AG09319 (cell line): ENCODE measurements around the gene D2HGDH.

Source experiments
- DNase-seq: peaks from one replicate; pipeline ENCODE4 v3.0.0-alpha.2; 2010; ENCODE audit warnings: low read depth; ENCODE audit errors: extremely low read depth
- CTCF ChIP-seq: IDR thresholded peaks from 2 replicates; pipeline ENCODE4 v1.5.1; 2011; ENCODE audit warnings: low read depth, mild to moderate bottlenecking, inconsistent platforms, low read length, moderate library complexity

D2HGDH gene

DNA sequence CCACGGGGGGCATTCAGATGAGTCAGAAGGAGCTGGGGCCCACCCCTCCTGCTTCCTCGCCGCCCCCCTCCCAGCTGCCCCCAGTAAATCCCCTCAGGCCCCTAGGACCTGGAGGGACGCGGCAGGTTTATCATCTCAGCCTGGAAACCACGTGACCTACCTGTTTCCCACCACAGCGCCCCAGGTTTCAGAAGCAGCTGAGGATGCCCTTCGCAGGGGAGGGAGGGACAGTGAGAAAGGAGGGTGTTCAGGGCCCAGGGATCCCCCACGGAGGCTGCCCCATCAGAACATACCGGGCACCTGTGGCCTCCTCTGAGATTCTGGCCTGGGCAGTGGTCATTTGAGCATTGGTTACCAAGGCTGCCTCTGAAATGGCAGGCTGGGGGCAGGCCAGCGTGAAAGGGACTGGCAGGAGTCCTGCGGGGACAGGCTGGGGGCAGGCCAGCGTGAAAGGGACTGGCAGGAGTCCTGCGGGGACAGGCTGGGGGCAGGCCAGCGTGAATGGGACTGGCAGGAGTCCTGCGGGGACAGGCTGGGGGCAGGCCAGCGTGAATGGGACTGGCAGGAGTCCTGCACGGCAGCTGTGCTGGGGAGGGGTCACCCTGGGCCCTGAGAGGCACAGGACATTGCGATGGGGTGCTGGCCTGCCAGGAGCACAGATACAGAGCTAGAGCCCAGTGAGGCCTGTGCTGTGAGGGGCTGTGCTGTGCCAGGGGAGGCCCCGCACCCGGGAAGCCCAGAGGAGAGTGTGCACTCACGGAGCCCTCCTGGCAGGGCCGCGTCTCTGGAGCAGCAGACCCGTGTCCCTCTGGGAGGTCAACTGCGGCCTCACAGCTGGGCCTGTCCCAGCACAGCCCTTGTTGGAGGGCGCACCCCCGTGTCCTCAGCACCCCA, 76.1 kb downstream of the D2HGDH start:
- DNase-seq: no peak
- no peak for TF ChIP-seq CTCF

DNA sequence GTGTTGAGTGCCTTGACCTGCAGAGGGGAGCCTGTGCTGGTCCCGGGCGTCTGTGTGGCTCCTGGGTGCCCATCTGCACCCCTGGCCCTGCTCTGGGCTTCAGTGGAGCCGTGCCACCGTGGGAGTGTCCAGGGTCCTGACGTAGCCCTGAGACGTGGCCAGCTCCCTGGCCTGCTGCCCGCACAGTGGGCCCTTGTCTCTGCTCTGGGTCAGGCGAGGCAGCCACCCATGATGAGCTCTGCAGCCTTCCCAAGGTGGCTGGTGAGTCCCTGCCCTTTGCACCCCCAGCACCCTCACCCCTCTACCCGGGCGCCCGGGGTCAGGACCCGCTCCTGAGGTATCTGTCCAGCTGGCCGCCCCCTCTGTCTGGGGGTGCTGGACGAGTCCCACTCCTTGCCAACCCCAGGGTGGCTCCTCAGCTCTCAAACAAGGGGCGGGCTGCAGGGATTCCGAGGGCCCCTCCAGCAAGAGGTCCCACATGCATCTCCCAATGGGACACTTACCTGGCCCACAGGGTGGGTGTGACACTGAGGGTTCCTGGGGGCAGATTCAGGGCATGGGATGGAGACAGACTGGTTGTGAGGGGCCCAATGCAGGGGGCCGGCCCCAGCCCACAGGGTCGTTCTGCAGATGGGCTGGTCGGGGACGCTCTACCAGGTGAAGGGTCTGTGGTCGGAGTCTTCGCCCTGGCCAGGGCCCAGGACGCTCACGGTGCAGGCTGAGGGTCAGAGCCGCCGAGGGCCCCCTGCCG, 76.9 kb downstream of the D2HGDH start:
- no peak for DNase-seq
- TF ChIP-seq CTCF: no peak

- DNase-seq: no peak
- no peak for TF ChIP-seq CTCF
Observed at GRCh38 chr2:241811952-241812729, 77.7 kb downstream of the D2HGDH start.

DNA sequence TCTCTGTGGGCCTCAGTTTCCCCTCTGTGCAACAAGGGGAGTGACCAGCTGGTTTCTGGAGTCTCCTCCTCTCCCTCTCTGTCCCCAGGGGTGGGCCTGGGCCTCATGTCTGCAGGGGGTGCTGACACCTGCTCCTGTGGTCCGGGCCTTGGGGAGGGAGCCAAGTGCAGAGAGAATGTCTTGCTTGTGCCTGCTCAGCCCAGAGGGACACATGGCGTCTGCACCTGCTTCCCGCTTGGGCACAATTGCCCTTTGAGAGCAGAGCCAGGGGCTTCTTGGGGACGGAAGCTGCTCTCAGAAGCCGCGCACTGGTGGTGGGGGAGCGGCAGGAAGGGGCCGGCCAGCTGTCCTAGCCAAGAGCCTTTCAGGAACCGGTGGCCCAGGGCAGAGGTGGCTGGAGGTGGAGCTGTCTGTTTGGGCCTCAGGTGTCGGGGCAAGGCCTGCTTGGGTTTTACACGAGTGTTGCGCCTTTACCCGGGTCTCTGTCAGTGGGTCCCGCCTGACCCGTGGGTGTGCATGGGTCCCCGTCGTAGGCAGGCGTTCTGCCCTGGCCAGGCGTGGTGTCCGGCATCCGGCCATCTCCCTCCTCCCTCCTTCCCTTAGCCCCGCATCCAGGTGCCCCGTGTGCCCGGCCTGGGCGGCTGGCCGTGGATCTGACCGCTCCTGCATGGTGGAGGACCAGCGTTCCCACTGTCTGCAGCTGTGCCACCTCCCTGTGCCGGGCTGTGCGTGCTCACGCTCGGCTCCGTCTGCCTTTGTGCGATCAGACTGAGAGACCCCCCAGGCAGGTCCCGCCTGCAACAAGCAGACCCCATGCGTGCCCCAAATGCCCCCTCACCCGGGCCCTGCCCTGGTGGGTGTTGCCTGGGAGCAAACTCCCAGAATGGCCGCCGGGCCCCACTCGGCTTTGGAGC, 78.6 kb downstream of the D2HGDH start:
- DNase-seq: no peak
- no peak for TF ChIP-seq CTCF

DNA sequence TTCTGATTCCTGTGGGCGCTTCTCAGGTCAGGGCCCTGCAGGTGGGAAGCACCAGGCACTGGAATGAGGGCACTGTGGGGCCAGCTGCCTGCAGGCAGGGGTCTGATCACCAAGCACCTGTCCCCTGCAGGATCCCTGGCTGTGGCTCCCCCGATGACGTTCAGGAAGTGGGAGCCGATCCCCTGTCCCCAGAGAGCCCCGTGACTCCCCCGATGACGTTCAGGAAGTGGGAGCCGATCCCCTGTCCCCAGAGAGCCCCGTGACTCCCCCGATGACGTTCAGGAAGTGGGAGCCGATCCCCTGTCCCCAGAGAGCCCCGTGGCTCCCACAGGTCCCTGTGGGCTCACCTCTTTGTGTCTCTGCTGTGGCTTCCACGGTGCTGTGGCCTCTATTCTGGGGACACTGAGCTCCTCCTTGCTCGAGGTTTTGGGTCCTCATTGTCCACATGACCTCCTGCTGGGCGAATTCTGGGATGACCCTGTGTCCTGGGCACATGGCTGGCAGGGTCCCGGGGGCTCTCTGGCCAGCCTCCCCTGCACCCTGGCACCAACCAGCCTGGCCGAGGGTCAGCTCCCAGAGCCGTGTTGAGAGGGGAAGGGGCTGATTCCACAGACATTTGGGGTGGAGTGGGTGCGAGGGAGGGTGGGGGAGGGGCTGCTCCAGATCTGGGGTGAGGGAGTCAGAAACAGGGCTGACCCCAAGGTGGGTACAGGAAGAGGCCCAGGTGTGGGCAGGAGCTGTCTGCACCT, 79.4 kb downstream of the D2HGDH start:
- DNase-seq: no peak

More for the DNA sequence above, 79.4 kb downstream of the D2HGDH start:
- TF ChIP-seq CTCF: no peak
